ENCODE data around the gene VEGFD. TPM values are rescaled to one million over a fixed set of nuclear protein-coding genes. Genes with fewer than 3 reads are reported as not detected.

Gene VEGFD
- total and polyA plus RNA-seq, 2 of the 4 experiments (the other 2 are of a cell fraction): 0.18 to 0.19 TPM

DNA sequence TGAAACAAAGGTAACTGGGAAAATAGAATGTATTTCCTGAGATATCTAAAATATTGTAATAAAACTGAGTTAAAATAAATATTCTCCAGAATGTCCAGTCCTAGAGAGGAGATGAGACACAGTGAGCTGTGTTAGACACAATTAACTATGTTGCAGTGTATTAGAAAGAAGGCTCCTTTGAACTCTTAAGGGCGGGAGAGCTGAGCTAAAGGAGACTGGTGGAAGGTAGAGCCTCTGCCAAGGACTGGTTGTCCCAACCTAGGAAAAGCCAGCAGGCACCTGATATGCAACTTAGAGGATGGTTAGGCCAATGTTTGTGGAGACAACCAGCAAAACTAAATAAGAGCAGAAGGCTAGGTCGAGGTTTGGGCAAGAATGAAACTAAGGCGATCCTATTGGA is 73.1 kb downstream of the VEGFD start:
- H3K9me1 ChIP-seq (ENCODE audit: insufficient read depth, low read length): no peaks in the 10 kb centered on the region
- H4K91ac ChIP-seq (ENCODE audit: insufficient read depth, low read depth, low read length): no peak overlapping the region
- BruUV-seq (replicated peaks): no TSS peak
- H3K9ac ChIP-seq (ENCODE audit: low read depth, low read length): no peak overlapping the region
- H4K8ac ChIP-seq (ENCODE audit: low read depth in 2 of 2, low read length in 2 of 2): no peak overlapping the region
- DNase-seq: no peak
- H3K4ac ChIP-seq (ENCODE audit: low read depth, low read length): no peak overlapping the region
- ChIA-PET POLR2A (ENCODE audit: unreplicated experiment) (no interaction called here), CTCF (no interaction called here)
- no peaks in the 10 kb centered on the region for H3K36me3 ChIP-seq (ENCODE audit: control insufficient read depth, insufficient read depth, low read length)
- intact Hi-C loops (cut with micrococcal nuclease): no loop called here
- dilution Hi-C loops (cut with HindIII; ENCODE audit: low sequenced_read_pairs, unreplicated experiment): no loop called here
- H3K4me2 ChIP-seq (ENCODE audit: low read depth, low read length): no peak overlapping the region
- H3K79me1 ChIP-seq (ENCODE audit: low read depth in 1 of 2, low read length in 2 of 2): no peaks in the 10 kb centered on the region
- H4K5ac ChIP-seq (ENCODE audit: low read depth, low read length): no peak overlapping the region
- no peaks in the 10 kb centered on the region for H4K20me1 ChIP-seq (ENCODE audit: insufficient read depth, low read length)
- H3K18ac ChIP-seq (ENCODE audit: low read depth, low read length): no peak overlapping the region
- H3K4me1 ChIP-seq (ENCODE audit: control insufficient read depth, insufficient read depth, low read length): no peaks in the 10 kb centered on the region
- H2AFZ ChIP-seq (replicated peaks; ENCODE audit: low read length, poor library complexity): no peak overlapping the region
- no peak overlapping the region for H2AK5ac ChIP-seq (ENCODE audit: low read depth, low read length)
- no peak overlapping the region for H2BK15ac ChIP-seq (ENCODE audit: low read depth, low read length)
- no peak overlapping the region for H2AK9ac ChIP-seq (replicated peaks; ENCODE audit: low read depth, low read length, poor library complexity)
- no peak overlapping the region for H3K23ac ChIP-seq (ENCODE audit: low read depth, low read length)
- no peaks in the 10 kb centered on the region for H3K9me3 ChIP-seq (ENCODE audit: control insufficient read depth, insufficient read depth, low read length)
- no peak overlapping the region for H3K27ac ChIP-seq (ENCODE audit: insufficient read depth, low read length)
- no peak overlapping the region for H2BK120ac ChIP-seq (ENCODE audit: low read depth, low read length)
- H3K56ac ChIP-seq (ENCODE audit: extremely low read depth, insufficient read depth, low read length): no peak overlapping the region
- ATAC-seq (ENCODE audit: low read depth): no peak
- no peak overlapping the region for H2BK20ac ChIP-seq (ENCODE audit: low read depth, low read length)
- H3K14ac ChIP-seq (replicated peaks; ENCODE audit: low read depth, low read length): no peak overlapping the region
- H2BK5ac ChIP-seq (ENCODE audit: low read depth, low read length, poor library complexity, severe bottlenecking): no peak overlapping the region
- H3K27me3 ChIP-seq (ENCODE audit: control insufficient read depth, insufficient read depth, low read length): peaks cover 1% of the 10 kb centered on the region; the same call in 1 of the 2 replicates
- TF ChIP-seq MAFK (IDR thresholded peaks at IDR 0.05; ENCODE audit: low read depth, low read length) (no peak), MAZ (IDR thresholded peaks at IDR 0.05; ENCODE audit: borderline replicate concordance, low read depth, low read length) (no peak), CEBPB (IDR thresholded peaks at IDR 0.05; ENCODE audit: low read depth, low read length) (no peak), POLR2A (IDR thresholded peaks at IDR 0.05; ENCODE audit: low read depth, low read length) (no peak), BHLHE40 (IDR thresholded peaks at IDR 0.05; ENCODE audit: low read depth, low read length) (no peak), NFE2L2 (IDR thresholded peaks at IDR 0.05; ENCODE audit: low read depth, low read length) (no peak), RFX5 (IDR thresholded peaks at IDR 0.05; ENCODE audit: low read depth, low read length) (no peak), MXI1 (IDR thresholded peaks at IDR 0.05; ENCODE audit: borderline replicate concordance, low read depth, low read length) (no peak), RCOR1 (IDR thresholded peaks at IDR 0.05; ENCODE audit: insufficient replicate concordance, low read length) (no peak), RAD21 (IDR thresholded peaks at IDR 0.05; ENCODE audit: low read length) (no peak), SMC3 (IDR thresholded peaks at IDR 0.05; ENCODE audit: low read depth, low read length) (no peak), CTCF (conservative IDR thresholded peaks at IDR 0.05; ENCODE audit: low read depth, low read length) (no peak), FOS (IDR thresholded peaks at IDR 0.05; ENCODE audit: low read depth, low read length) (no peak), CHD1 (IDR thresholded peaks at IDR 0.05; ENCODE audit: low read depth, low read length) (no peak)
- TF ChIP-seq, protein P1, sequence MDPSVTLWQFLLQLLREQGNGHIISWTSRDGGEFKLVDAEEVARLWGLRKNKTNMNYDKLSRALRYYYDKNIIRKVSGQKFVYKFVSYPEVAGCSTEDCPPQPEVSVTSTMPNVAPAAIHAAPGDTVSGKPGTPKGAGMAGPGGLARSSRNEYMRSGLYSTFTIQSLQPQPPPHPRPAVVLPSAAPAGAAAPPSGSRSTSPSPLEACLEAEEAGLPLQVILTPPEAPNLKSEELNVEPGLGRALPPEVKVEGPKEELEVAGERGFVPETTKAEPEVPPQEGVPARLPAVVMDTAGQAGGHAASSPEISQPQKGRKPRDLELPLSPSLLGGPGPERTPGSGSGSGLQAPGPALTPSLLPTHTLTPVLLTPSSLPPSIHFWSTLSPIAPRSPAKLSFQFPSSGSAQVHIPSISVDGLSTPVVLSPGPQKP (IDR thresholded peaks at IDR 0.05; ENCODE audit: borderline replicate concordance, low read depth, low read length): no peak
- TF ChIP-seq, protein P2, sequence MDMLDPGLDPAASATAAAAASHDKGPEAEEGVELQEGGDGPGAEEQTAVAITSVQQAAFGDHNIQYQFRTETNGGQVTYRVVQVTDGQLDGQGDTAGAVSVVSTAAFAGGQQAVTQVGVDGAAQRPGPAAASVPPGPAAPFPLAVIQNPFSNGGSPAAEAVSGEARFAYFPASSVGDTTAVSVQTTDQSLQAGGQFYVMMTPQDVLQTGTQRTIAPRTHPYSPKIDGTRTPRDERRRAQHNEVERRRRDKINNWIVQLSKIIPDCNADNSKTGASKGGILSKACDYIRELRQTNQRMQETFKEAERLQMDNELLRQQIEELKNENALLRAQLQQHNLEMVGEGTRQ (IDR thresholded peaks at IDR 0.05; ENCODE audit: low read depth, low read length): no peak
- H3K4me3 ChIP-seq (ENCODE audit: insufficient read depth, low read depth, low read length): no peak overlapping the region
- WGBS, 2 experiments (ENCODE audit: extremely low coverage in 2 of 2, insufficient read length in 1 of 2): 20% methylated on average over 1 of the region's 3 CpGs; no CpG with 5 or more reads in 1 of the 2 experiments
- in situ Hi-C loops (cut with MboI; ENCODE audit: low sequenced_read_pairs): no loop called here

All from IMR-90 (cell line).